ENCODE data around the gene ENTR1.
A peak's percentile ranks its signal among the peaks of the same experiment; 100 is the strongest.
"Not testable (repeated sequence)": the region's sequence is repeated elsewhere in the genome, so short reads cannot be mapped to it uniquely, and the experiment has no call there.

The ENTR1 gene

GRCh38 chr9:136416914-136417313, 6.5 kb upstream of the ENTR1 start:
- no peak for DNase-seq

GRCh38 chr9:136416427-136416826, 6.0 kb upstream of the ENTR1 start:
- DNase-seq = no peak

- no peak for DNase-seq
Observed at GRCh38 chr9:136412962-136413361, 2.5 kb upstream of the ENTR1 start.

DNA sequence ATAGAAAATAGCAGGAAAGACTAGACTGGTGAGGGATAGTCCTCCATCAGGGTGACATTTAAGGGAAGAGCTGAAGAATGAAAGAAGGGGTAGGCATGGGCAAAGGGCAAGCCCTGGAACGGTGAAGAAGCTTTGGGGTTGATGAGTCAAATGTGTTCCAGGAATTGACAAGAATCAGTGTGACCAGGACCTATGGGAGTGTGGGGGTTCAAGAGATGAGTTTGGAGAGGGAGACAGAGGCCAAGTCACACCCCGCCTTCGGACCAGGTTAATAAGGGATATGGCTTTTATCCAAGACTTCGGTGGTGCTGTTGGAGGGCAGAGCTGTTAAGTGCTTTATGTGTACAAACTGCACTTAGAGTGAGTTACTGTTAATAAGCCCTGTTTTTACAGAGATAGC, 964 bp upstream of the ENTR1 start:
- no peak for DNase-seq

- DNase-seq = peak; percentile 70
Observed at GRCh38 chr9:136409557-136410455, 608 bp downstream of the ENTR1 start.

DNA sequence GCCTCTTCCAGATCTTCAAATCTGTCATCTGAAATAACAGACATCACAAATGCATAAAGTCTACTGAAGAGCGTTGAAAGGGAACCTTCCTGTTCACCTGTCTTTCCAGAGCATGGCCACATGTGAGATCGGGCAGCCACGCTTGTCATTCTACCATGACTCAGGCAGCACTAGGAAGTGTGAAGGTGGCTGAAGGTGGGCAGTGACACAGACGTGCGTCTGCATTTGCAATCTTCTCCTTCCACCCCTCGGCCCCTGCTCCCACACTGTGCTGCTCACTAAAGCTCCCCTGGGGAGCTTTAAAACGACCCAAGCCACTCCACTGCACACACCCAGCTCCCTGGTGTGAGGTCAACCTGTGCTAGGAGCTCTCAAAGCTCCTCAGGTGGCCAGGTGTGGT, 2.5 kb downstream of the ENTR1 start:
- no peak for DNase-seq

DNA sequence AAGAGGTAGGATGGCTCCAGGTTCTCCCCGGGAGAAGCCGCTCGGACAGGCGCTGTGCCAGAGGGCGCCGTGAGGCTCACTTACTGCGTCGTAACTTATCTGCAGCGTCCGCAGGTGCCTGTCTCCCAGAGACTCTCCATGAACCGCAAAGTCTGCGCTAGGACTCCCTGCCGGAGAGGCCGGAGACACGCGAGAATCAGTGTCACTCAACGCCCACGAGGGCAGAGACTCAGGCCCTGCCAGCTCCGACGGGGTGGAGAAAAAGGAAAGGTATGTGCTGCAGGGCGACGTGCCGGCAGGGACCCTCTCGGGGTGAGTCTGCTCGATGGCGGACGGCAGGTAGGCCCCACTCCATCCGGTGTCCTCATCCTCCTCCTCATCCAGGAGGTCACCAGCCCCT, 3.4 kb downstream of the ENTR1 start:
- not testable (repeated sequence) for DNase-seq

DNA sequence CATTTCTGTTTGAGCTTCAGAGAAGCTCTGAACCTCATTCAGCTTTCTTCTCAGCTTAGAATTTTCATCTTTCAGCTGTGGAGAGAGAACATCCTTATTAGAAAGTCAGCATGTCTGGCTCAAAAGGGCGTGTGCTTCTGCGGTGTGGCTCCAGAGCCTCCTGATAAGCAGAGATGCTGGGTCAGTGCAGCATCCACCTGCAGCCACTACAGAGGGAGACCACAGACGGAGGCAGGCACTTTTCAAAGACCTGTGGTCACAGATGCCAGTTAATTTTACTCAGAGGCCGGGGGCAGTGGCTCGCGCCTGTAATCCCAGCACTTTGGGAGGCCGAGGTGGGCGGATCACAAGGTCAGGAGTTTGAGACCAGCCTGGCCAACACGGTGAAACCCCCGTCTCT, 4.5 kb downstream of the ENTR1 start:
- DNase-seq = not testable (repeated sequence)

DNA sequence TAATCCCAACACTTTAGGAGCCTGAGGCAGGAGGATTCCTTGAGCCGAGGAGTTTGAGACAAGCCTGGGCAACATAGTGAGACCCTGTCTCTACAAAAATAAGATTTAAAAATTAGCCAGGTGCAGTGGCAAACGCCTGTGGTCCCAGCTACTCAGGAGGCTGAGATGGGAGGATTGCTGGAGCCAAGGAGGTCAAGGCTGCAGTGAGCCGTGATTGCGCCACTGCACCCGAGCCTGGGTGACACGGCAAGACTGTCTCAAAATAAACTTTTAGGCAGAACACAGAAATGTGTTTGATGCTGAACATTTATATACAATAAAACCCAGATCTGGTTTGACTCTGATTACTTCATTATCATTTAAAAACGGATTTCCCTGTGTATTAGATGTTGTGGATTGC, 4.9 kb downstream of the ENTR1 start:
- no peak for DNase-seq

GRCh38 chr9:136404801-136405136, 5.6 kb downstream of the ENTR1 start:
- no peak for DNase-seq

DNA sequence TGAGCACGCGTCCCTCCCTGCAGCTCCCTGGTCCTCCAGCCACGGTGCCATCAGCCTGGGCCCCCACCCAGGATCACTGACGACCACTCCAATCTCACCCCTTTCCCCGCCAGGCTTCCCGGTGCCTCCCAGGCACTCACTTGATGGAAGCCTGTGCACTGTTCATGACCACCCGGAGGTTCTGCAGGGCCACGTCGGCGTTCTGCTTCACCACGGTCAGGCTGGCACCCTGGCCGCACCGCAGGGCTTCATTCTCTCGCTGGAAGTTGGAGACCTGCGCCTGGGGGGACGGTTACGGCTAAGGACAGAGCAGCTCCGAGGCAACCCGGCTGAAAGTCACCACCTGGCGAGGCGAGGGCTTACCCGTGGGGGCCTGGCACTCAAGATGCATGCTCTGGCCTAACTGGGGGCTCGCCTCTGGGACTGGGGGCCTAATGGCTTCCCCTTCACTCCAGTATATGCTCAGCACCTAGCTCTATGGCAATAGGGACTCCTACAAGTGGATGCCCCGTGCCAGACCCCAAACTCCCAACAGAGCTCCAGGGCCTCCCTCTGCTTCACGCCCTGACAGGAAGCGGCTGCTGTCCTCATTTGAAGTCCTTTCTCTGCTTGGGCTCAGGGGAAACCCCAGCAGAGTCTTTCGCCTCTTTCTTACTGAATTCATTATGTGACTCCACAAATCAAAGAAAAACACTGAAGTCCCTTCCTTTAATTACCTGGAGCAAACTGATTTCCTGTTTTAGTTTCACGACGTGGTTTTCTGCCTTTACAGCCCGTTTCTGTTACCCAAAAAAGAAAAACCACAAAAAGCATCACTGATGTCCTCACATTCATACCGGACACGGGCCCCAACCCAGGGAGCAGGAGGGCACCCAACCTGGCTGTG, 6.3 kb downstream of the ENTR1 start:
- no peak for DNase-seq

DNA sequence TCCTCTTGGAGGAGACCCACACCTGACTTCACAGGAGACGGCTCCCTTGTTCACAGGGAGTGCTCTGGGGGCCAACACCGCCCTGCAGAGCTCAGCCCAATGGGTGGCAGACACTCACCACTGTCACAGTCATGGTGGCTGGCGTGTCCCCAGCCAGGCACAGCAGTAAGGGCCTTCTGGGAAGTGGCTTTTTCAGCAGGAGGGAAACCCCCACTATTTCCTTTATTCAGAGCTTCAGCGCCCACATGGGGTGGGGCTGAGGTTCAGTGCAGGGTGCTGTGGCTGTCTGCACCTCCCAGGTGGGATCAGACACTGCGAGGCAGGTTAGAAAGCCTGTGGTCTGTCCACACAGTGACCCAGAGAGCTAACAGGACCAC, 6.9 kb downstream of the ENTR1 start:
- DNase-seq = no peak

GRCh38 chr9:136402067-136402466, 8.3 kb downstream of the ENTR1 start:
- no peak for DNase-seq

DNA sequence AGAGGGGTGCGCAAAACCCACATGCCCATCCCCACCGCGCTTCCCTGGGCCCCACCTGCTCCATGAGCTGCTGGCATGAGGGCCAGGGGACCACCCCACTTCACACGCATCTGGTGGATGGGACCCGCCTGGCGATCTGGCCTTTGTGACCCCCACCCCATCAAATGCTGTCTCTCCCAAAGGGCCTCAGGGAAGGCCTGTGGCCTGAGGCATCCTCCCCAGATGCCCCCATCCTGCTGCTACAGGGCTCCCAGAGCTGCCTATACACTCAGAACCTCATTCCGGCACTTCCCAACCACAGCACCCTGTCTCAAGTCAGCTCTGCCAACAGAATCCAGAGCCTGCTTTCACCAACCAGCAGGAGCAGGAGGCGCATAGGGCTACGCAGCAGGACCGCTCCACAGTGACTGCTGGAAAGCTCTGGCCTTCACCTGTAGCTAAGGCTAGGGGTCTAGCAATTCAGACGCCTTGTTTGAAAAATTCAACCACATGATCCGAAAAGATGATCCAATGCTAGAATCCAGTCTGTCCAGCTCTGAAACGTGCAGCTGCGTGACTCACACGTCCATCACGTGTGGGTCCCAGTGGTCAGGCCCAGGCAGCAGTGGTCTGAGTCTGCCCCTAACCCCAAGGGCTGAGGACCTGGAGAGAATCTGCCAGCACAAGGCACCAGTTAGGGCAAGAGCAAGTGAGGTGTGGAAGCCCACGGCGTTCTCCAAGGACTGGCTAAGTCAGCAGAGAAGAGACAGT, 9.1 kb downstream of the ENTR1 start:
- DNase-seq = no peak

DNA sequence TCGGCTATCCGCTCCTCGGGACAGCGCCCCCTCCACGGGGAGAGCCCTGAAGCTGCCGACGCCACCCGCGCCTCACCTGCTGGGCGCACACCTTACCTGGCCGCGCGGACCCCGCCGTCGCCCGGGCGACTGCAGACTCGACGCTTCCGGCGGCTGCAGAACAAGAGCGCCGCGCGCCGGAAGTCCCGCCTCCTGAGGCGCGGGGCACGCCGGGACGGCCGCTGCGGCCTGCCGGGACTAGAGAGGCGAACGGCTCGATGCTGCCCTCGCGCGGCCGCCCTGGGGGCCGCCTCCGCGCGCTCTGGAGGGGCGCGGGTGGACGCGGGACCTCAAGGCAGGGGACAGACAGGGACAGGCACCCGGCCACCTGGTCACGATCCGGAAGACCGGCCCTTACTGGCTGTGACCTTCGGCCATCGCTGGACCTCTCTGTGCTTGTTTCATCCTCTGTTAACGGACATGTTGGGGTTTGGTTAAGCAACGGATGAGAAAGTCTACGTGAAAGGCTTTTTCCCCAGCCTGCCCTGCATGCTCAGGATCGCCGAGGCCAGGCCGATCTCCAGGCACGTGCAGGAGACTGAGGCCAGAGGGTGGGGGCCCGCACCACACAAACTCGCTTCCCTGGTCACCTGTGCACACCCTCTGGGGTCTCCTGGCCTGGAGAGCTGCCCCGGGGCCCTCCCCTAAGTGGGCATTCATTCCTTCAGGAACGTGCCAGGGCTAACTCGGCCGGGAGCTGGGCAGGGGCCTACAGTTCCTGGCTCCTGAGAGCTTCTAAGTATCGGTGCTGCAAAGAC, 10.2 kb downstream of the ENTR1 start, which contains the start of gene SNAPC4:
Gene SNAPC4, minus strand, starts transcription at position 133 of the 797 bp plus-strand sequence. CDS start 1,742 bp downstream, outside the sequence.
- peak; percentile 95 for DNase-seq

DNA sequence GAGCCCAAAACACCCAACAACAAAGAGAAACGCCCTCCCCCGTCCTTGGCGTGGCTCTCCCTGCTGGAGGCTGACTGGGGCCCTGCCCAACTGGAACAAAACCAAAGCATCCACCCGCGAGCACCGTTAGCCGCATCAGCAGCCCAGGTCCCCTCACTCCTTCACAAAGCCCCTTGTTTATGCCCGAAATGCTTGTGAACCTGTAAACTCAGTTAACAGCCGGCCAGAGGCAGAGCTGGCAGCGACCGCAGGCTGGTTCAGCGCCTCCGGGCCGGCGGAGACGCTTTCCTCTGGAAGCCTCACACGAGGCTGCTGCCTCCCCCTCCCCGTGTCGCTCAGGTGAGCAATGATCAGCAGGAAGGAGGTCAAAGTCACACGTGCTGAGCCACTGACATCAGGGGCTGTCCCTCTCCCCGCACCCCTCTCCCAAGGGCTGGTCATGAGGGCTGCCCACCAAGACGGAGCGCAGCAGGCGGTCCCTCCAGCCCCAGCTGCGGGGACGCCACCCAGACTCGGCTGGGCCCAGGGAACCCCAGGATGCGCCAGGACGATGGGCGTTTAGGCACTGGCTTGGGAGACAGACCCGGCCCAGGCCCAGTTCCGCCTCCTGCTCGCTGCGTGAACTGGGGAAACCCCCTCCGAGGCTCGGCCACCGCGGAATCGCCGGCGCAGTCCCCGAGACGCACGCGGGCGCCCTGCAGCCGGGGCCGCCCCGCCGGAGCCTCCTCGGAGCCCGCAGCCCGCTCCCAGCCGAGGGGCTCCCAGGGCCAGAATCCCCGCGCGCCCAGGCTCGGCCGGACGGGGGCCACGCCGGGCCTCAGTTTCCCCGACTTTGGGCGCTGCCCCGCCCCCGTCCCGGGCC, 11.0 kb downstream of the ENTR1 start:
- DNase-seq = no peak

DNA sequence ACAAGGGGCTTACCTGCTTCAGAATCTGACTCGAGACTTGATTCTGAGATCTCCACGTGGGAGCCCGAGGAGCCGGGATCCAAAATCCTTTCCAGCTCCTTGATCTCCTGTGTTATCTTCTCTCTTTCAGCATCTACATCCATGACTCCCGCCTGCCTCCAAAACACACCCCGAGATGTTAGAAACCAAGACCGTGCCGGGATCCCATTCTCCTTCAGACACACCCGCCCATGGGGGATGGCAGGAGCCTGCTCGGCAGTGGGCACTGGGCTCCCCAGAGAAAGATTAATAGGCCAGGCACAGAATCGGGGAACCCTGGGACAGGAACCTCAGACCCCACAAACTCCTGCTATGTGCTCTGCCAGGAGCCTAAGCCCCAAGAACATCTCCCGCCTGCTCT, 12.1 kb downstream of the ENTR1 start:
- DNase-seq = no peak

DNA sequence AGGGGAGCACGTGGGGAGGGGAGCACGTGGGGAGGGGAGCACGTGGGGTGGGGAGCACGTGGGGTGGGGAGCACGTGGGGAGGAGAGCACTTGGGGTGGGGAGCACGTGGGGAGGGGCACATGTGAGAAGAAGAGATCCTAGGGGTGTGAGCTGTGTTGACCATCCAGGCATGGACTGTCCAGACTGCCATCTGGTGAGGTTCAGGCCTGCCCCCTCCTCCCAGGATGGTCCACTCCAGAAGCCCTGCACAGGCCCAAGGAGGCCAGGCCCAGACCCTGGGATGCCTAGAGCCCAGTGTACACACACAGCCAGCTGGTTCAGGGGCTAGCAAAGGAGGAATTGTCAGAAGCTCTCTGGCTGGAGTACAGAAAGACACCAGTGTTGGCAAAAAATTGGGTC, 12.8 kb downstream of the ENTR1 start:
- no peak for DNase-seq

- no peak for DNase-seq
Observed at GRCh38 chr9:136396219-136396515, 14.2 kb downstream of the ENTR1 start.

- no peak for DNase-seq
Observed at GRCh38 chr9:136395345-136396218, 14.8 kb downstream of the ENTR1 start.

DNA sequence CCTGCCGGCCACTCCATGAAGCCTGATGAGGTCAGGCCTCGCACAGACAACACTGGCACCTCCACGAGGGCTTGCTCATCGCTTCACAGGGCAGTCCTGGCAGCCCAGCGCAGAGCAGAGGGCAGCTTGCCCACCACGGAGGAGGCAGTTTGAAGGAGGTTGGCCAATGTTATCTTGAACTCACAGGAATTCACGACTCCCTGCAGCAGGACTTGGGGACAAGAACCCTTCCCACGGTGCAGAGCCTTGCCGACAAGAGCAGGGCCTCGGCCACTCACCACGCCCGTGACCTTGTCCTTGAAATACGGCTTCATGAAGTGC, 15.4 kb downstream of the ENTR1 start:
- no peak for DNase-seq
